GM12878 (cell line): ENCODE results near the gene RIC8B. TPM values are rescaled to one million over a fixed set of nuclear protein-coding genes. Genes with fewer than 3 reads are reported as not detected.

Experiments used
- ATAC-seq: fragments of 200-7000 bp; cut with Tn5 transposase; 3 replicates; pipeline ENCODE4 v1.9.1; 2020; ENCODE audit warnings: mild to moderate bottlenecking, moderate library complexity
- BruUV-seq: library from RNA; stranded (reverse); fragments of 400-500 nt; replicated peaks from 2 replicates; lab custom pipeline; 2021; lab: Mats Ljungman, UMichigan
- CTCF ChIA-PET: fragments of 300-600 bp; sonication (Branson Sonifier 250); formaldehyde crosslinking; extraction: SDS; loops from one replicate; lab custom pipeline; 2021; ENCODE audit warnings: inconsistent platforms; lab: Yijun Ruan, JAX
- POLR2A ChIA-PET: fragments of 350-600 bp; formaldehyde crosslinking; extraction: SDS; loops from one replicate; lab custom pipeline; 2021; ENCODE audit warnings: inconsistent platforms; lab: Charles Lee
- RAD21 ChIA-PET: fragments of 300-600 bp; sonication (Branson Sonifier 250); formaldehyde crosslinking; loops from one replicate; lab custom pipeline; 2023; ENCODE audit warnings: antibody characterized with exemption; ENCODE audit not compliant: unreplicated experiment; lab: Charles Lee
- SMC1A ChIA-PET: fragments of 300-600 bp; sonication (Branson Sonifier 250); formaldehyde crosslinking; loops from one replicate; lab custom pipeline; 2023; ENCODE audit not compliant: unreplicated experiment, uncharacterized antibody; lab: Charles Lee
- DNase-seq: peaks from one replicate; pipeline ENCODE4 v3.0.0-alpha.2; 2011; ENCODE audit warnings: low read depth, low spot score
- FAIRE-seq: peaks from 3 replicates; lab custom pipeline; 2011; peaks lifted over from hg19 to GRCh38; lab: Jason Lieb, UNC
- H2AFZ ChIP-seq: 2 replicates; pipeline ENCODE4 v1.6.0; 2011; ENCODE audit warnings: low read depth, low read length, control low read depth; ENCODE audit not compliant: control insufficient read depth
- H3K27ac ChIP-seq: 2 replicates; pipeline ENCODE4 v1.5.1; 2011; ENCODE audit warnings: control low read depth; ENCODE audit not compliant: control insufficient read depth, insufficient read depth
- H3K27me3 ChIP-seq, 2 experiments: replicated peaks in 1 of 2; 2 replicates each; pipeline versions ENCODE4 v1.6.0 to v1.6.1; 2011; ENCODE audit warnings: low read length in 1 of 2; ENCODE audit not compliant: control insufficient read depth in 2 of 2, insufficient read depth in 2 of 2
- H3K36me3 ChIP-seq, 2 experiments: 2 replicates each; pipeline ENCODE4 v1.5.1; 2011; ENCODE audit warnings: low read length in 1 of 2; ENCODE audit not compliant: control insufficient read depth in 2 of 2, insufficient read depth in 2 of 2
- H3K4me1 ChIP-seq: 2 replicates; pipeline ENCODE4 v1.6.1; 2011; ENCODE audit warnings: mild to moderate bottlenecking, low read length, moderate library complexity, mixed read lengths; ENCODE audit not compliant: control insufficient read depth, insufficient read depth
- H3K4me2 ChIP-seq: 2 replicates; pipeline ENCODE4 v1.6.0; 2011; ENCODE audit warnings: control low read depth; ENCODE audit not compliant: control insufficient read depth, insufficient read depth
- H3K4me3 ChIP-seq: fragments of 200-600 bp; sonication (generic); 2 replicates; pipeline ENCODE4 v1.5.1; 2016
- H3K79me2 ChIP-seq: 2 replicates; pipeline ENCODE4 v1.6.0; 2011; ENCODE audit warnings: low read length; ENCODE audit not compliant: control insufficient read depth, insufficient read depth
- H3K9ac ChIP-seq: 2 replicates; pipeline ENCODE4 v1.8.0; 2011; ENCODE audit warnings: low read length, control low read depth, mixed read lengths; ENCODE audit not compliant: control insufficient read depth, insufficient read depth
- H3K9me3 ChIP-seq: replicated peaks from 3 replicates; pipeline ENCODE4 v1.5.1; 2011; ENCODE audit warnings: mild to moderate bottlenecking, low read length; ENCODE audit not compliant: control insufficient read depth, insufficient read depth
- H4K20me1 ChIP-seq: 2 replicates; pipeline ENCODE4 v1.6.0; 2011; ENCODE audit not compliant: control insufficient read depth, insufficient read depth
- CBX3 ChIP-seq: fragments of 200-600 bp; sonication (generic); IDR thresholded peaks from 2 replicates; pipeline ENCODE4 v1.6.1; 2016; ENCODE audit warnings: low read depth, borderline replicate concordance
- CEBPZ ChIP-seq: fragments of 150-350 bp; IDR thresholded peaks from 2 replicates; pipeline ENCODE4 v1.6.1; 2016; ENCODE audit warnings: low read depth, low read length
- CHD2 ChIP-seq: IDR thresholded peaks from 2 replicates; pipeline ENCODE4 v1.6.1; 2011; ENCODE audit warnings: low read depth, low read length, improper control_type of control experiment, borderline replicate concordance
- CREB1 ChIP-seq: IDR thresholded peaks from 2 replicates; pipeline ENCODE4 v1.6.1; 2012; ENCODE audit warnings: low read depth, mild to moderate bottlenecking, inconsistent platforms
- ETV6 ChIP-seq, 2 experiments: fragments of 450-650 bp in 1 of 2; IDR thresholded peaks in 1 of 2; conservative IDR thresholded peaks in 1 of 2; 2 replicates each; pipeline ENCODE4 v1.6.1; 2014; ENCODE audit warnings: antibody characterized with exemption in 1 of 2, borderline replicate concordance in 1 of 2, low read depth in 1 of 2, mild to moderate bottlenecking in 1 of 2, moderate library complexity in 1 of 2
- FOXK2 ChIP-seq: fragments of 450-650 bp; IDR thresholded peaks from 2 replicates; pipeline ENCODE4 v1.6.1; 2017; ENCODE audit warnings: mild to moderate bottlenecking, moderate library complexity
- JUND ChIP-seq: IDR thresholded peaks from 2 replicates; pipeline ENCODE4 v1.6.1; 2012; ENCODE audit warnings: low read depth, mild to moderate bottlenecking, low read length, improper control_type of control experiment, moderate library complexity
- LARP7 ChIP-seq: fragments of 450-650 bp; IDR thresholded peaks from 2 replicates; pipeline ENCODE4 v1.6.1; 2017; ENCODE audit warnings: mild to moderate bottlenecking
- MEF2A ChIP-seq: IDR thresholded peaks from 2 replicates; pipeline ENCODE4 v1.6.1; 2011; ENCODE audit warnings: low read depth, mild to moderate bottlenecking, low read length, moderate library complexity; ENCODE audit not compliant: insufficient read depth
- NFYB ChIP-seq: IDR thresholded peaks from 2 replicates; pipeline ENCODE4 v1.6.1; 2011; ENCODE audit warnings: low read depth, mild to moderate bottlenecking, low read length, improper control_type of control experiment, moderate library complexity; ENCODE audit not compliant: insufficient read depth
- RUNX3 ChIP-seq: IDR thresholded peaks from 2 replicates; pipeline ENCODE4 v1.6.1; 2012; ENCODE audit warnings: low read length, inconsistent platforms
- WRNIP1 ChIP-seq: IDR thresholded peaks from 2 replicates; pipeline ENCODE4 v1.6.1; 2011; ENCODE audit warnings: low read depth, low read length, improper control_type of control experiment, borderline replicate concordance
- ZNF592 ChIP-seq: fragments of 450-650 bp; IDR thresholded peaks from 2 replicates; pipeline ENCODE4 v1.6.1; 2017; ENCODE audit warnings: mild to moderate bottlenecking, moderate library complexity
- WGBS: methylation state at CpG from one replicate; pipeline ENCODE4 v1.1.6; 2016; ENCODE audit warnings: low lambda C conversion rate; ENCODE audit not compliant: insufficient replicate concordance, insufficient coverage; ENCODE audit errors: missing lambda C conversion rate; 5-methylcytosine and 5-hydroxymethylcytosine counted together
- in situ Hi-C: fragments of 300-500 bp; cut with MboI; formaldehyde crosslinking; loops from 9 replicates; pipeline ENCODE4 v1.14.3; 2018; ENCODE audit warnings: mixed read lengths
- intact Hi-C: fragments of 100-400 bp; cut with micrococcal nuclease; formaldehyde crosslinking; loops from one replicate; pipeline ENCODE4 v1.14.2; 2022; ENCODE audit not compliant: unreplicated experiment
- polyA plus RNA-seq, 11 experiments: library from polyadenylated mRNA; depleted of rRNA in 4 of 11; unstranded in 6 of 11; stranded (reverse) in 5 of 11; fragments of >200 nt; fragmentation: Nextera tagmentation in 4 of 11; fragmentation: Illumina TruSeq in 1 of 11; extraction: Ambion mirVana in 4 of 11; extraction: Trizol in 1 of 11; gene quantifications; 1 replicate in 1 of 11; 2 replicates in 10 of 11; pipeline versions ENCODE4 v1.2.1 to v1.2.3, GENCODE V29; 2011 to 2016; ENCODE audit warnings: inconsistent platforms in 2 of 11, missing spikeins in 2 of 11, low read depth in 1 of 11
- total RNA-seq, 4 experiments: library from RNA; depleted of rRNA in 3 of 4; stranded (reverse); fragments of >200 nt in 3 of 4; fragmentation: Illumina TruSeq in 1 of 4; extraction: Trizol in 1 of 4; gene quantifications; 2 replicates each; pipeline versions ENCODE4 v1.2.1 to v1.2.3, GENCODE V29; 2013 to 2021

Gene RIC8B
- total and polyA plus RNA-seq, 10 of the 15 experiments (the other 5 are each of a cell fraction or from before 2014, with no cell fraction given): 2.3 to 10.8 (median 6.2) TPM

GRCh38 chr12:106855221-106855758, 80.8 kb downstream of the RIC8B start:
- ATAC-seq: no peak
- H3K9ac ChIP-seq: no peak overlapping the region
- ChIA-PET SMC1A (interaction anchor here (0.5 kb wide), 1 partner anchor 465 kb away, joined by 3 read pairs; no protein-coding TSS in a partner anchor), RAD21 (no interaction called here), POLR2A (no interaction called here), CTCF (interaction anchor here (0.9 to 2.2 kb wide), 3 partner anchors 9 to 31 kb away, joined by 3 to 10 read pairs (median 3); no protein-coding TSS in a partner anchor)
- H4K20me1 ChIP-seq: no peaks in the 10 kb centered on the region
- 92% methylated on average over 2 of the region's 2 CpGs for WGBS
- no peak overlapping the region for H2AFZ ChIP-seq
- intact Hi-C loops (no loop called here), in situ Hi-C loops (no loop called here)
- no peak overlapping the region for H3K27ac ChIP-seq
- no peaks in the 10 kb centered on the region for H3K27me3 ChIP-seq
- H3K9me3 ChIP-seq: no peaks in the 10 kb centered on the region
- no peaks in the 10 kb centered on the region for H3K4me1 ChIP-seq
- H3K79me2 ChIP-seq: no peaks in the 10 kb centered on the region
- no peak overlapping the region for H3K4me2 ChIP-seq
- no peak for FAIRE-seq
- no peak overlapping the region for H3K4me3 ChIP-seq
- H3K36me3 ChIP-seq: peaks cover 2 to 9% of the 10 kb centered on the region in 2 experiments; a peak in 3 of 4 replicates
- no peak for DNase-seq
- no TSS peak for BruUV-seq
- no peak for TF ChIP-seq CEBPZ
- TF ChIP-seq LARP7: no peak
- no peak for TF ChIP-seq ETV6 (conservative IDR thresholded peaks at IDR 0.05 in 1 of 2, IDR thresholded peaks at IDR 0.05 in 1 of 2; ENCODE audit: borderline replicate concordance in 1 of 2, low read depth in 1 of 2)
- TF ChIP-seq NFYB: no peak
- TF ChIP-seq MEF2A: no peak
- no peak for TF ChIP-seq ZNF592
- TF ChIP-seq WRNIP1: no peak
- TF ChIP-seq RUNX3: no peak
- TF ChIP-seq FOXK2: no peak
- TF ChIP-seq JUND: no peak
- TF ChIP-seq CREB1: no peak
- TF ChIP-seq CBX3: no peak
- TF ChIP-seq CHD2: no peak
